HG03060 (cell line): ENCODE results near the gene TMEM59L.

ENCODE experiments used
- ATAC-seq: cut with Tn5 transposase; IDR thresholded peaks from one replicate; pipeline ENCODE4 v1.9.1; 2021; ENCODE audit warnings: low read depth, moderate number of reproducible peaks; ENCODE audit not compliant: unreplicated experiment

TMEM59L gene

GRCh38 chr19:18670312-18670711 is 57.6 kb downstream of the TMEM59L start:
- ATAC-seq, result no peak
